Measurements from ENCODE around the gene GABBR2. TPM values are rescaled to one million over a fixed set of nuclear protein-coding genes. Genes with fewer than 3 reads are reported as not detected.

Gene GABBR2
- total RNA-seq, 1 donor from 2014 or later, result not detected

DNA sequence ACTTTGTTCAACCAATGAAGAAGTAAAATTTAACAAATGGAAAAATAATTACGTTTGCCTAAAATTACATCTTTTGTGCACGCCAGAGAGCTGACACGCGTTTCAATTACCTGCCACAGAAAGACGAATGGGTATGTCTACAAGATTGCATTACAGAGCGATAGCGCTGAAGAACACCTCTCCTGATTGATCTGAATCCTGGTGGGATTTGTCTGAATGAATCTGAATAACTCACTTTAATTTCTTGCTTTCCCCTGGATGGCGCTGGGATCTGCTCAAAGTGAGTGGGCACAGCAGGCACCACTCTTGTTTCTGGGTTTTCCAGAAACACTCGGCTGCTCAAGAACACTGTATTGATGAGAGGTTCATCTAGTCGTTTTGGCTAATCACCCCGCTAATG is 304.5 kb downstream of the GABBR2 start:
- Mint-ChIP-seq H3K9me3 (ENCODE audit: unreplicated experiment) (no peaks in the 10 kb centered on the region), H3K4me3 (ENCODE audit: unreplicated experiment) (no peak overlapping the region), H3K36me3 (ENCODE audit: unreplicated experiment) (no peaks in the 10 kb centered on the region), H3K27ac (ENCODE audit: unreplicated experiment) (no peak overlapping the region), H3K4me1 (ENCODE audit: unreplicated experiment) (no peaks in the 10 kb centered on the region), H3K27me3 (ENCODE audit: unreplicated experiment) (peaks cover 40% of the 10 kb centered on the region)
- no peak for DNase-seq (ENCODE audit: extremely low spot score, unreplicated experiment)
- TF ChIP-seq, protein P1, sequence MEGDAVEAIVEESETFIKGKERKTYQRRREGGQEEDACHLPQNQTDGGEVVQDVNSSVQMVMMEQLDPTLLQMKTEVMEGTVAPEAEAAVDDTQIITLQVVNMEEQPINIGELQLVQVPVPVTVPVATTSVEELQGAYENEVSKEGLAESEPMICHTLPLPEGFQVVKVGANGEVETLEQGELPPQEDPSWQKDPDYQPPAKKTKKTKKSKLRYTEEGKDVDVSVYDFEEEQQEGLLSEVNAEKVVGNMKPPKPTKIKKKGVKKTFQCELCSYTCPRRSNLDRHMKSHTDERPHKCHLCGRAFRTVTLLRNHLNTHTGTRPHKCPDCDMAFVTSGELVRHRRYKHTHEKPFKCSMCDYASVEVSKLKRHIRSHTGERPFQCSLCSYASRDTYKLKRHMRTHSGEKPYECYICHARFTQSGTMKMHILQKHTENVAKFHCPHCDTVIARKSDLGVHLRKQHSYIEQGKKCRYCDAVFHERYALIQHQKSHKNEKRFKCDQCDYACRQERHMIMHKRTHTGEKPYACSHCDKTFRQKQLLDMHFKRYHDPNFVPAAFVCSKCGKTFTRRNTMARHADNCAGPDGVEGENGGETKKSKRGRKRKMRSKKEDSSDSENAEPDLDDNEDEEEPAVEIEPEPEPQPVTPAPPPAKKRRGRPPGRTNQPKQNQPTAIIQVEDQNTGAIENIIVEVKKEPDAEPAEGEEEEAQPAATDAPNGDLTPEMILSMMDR (IDR thresholded peaks at IDR 0.05), result no peak

DNA sequence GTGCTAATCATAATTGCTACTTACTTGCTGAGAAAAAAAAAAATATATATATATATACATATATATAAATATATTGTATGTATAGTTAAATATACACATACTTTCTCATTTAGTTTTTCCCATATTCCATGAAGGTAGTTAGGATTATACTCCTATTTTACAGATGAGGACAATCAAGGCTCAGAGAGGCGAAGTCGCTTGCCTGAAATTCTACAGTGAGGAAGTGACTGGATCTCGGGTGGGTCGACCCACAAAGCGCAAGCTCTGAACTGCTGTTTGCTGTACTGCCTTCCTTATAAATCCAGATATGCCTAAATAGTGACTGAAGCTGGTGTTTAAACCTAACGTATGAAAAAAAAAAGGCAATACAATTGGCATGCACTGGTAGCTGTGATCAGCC is 305.0 kb downstream of the GABBR2 start:
- no peak for DNase-seq (ENCODE audit: extremely low spot score, unreplicated experiment)
- Mint-ChIP-seq H3K36me3 (ENCODE audit: unreplicated experiment) (no peaks in the 10 kb centered on the region), H3K27ac (ENCODE audit: unreplicated experiment) (no peak overlapping the region), H3K27me3 (ENCODE audit: unreplicated experiment) (peaks cover 35% of the 10 kb centered on the region), H3K9me3 (ENCODE audit: unreplicated experiment) (no peaks in the 10 kb centered on the region), H3K4me1 (ENCODE audit: unreplicated experiment) (no peaks in the 10 kb centered on the region), H3K4me3 (ENCODE audit: unreplicated experiment) (no peak overlapping the region)
- TF ChIP-seq, protein P1 (IDR thresholded peaks at IDR 0.05), result no peak

DNA sequence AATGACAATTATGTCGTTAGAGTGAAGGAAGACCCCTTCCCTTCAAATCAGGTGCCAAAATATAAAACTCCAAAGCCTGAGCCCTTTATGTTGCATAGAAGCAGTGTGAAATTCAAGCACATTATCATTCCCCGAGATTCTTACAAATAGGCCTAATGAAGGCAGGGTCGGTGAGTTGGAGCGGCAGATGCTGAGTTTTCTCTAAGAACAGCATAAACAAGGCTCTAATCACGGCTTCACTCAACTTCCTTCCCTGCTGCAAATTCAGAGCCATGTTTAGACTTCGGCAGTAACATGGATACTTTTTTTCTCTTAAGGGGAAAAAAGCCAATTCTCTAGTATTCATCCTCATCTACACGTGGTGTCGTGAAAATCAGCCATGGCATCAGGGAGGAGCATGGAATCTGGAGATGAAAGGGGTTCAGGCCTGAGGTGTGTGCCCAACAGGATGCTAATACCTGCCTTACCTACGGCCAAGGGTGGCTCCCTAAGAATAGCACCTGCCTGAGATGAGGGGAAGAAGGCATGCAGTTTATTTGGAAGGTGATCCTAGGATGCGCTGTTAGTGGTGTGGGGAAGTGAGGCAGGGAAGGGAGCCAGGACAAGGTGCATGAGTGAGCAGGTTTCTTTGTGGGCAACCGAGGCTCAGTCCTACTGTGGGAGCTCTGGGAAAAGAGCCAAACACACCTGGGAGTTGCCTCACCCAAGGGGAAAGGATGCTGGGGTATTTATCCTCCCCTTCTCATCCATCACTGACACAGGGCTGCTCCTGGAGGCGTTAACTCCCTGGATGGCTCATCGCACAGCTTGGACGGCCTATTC is 306.5 kb downstream of the GABBR2 start:
- no peaks in the 10 kb centered on the region for H3K4me1 Mint-ChIP-seq (ENCODE audit: unreplicated experiment)
- TF ChIP-seq, protein P1 (IDR thresholded peaks at IDR 0.05), result no peak
- H3K27me3 Mint-ChIP-seq (ENCODE audit: unreplicated experiment), result peaks cover 34% of the 10 kb centered on the region
- H3K27ac Mint-ChIP-seq (ENCODE audit: unreplicated experiment), result no peak overlapping the region
- no peaks in the 10 kb centered on the region for H3K9me3 Mint-ChIP-seq (ENCODE audit: unreplicated experiment)
- DNase-seq (ENCODE audit: extremely low spot score, unreplicated experiment), result no peak
- H3K36me3 Mint-ChIP-seq (ENCODE audit: unreplicated experiment), result no peaks in the 10 kb centered on the region
- H3K4me3 Mint-ChIP-seq (ENCODE audit: unreplicated experiment), result no peak overlapping the region

DNA sequence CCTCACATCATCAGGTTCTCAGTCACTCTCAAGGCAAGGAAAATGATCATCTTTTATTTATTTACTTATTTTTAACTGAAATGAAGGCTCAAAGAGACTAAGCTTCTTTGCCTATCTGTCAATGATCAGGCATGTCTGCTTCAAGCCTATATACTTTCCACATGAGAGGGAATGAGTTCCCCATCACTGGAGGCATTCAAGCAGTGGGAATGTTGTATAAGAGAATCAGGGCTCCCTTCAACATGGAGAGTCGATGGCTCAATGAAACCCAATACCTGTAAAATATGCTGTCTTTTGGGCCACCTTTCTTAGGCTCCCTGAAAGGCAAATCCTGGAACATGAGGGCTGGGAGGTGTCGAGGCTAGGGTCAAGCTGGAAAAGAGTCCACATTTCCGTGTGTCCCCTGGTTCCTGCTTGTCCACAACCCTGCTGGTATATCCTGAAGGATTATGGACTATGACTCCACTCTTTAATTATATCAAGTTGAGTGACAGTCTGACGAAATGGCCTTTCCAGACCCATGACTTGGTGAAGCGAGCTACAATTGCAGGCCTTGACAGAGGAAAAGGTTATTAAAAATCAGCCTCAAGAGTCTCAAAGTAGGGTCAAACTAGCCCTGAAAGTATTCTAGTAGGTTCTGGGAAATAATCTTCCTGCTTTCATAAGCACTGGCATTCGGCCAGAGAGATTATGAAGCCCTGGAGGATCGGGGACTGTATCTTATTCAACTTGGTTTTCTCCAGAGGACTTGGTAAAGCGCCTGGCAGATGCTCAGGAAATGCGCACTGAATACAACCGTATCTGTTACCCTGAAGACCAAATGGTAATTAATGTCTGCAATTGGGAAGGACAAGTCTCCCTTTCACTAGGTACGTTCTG is 307.4 kb downstream of the GABBR2 start:
- H3K36me3 Mint-ChIP-seq (ENCODE audit: unreplicated experiment), result no peaks in the 10 kb centered on the region
- H3K27me3 Mint-ChIP-seq (ENCODE audit: unreplicated experiment), result peaks cover 30% of the 10 kb centered on the region
- TF ChIP-seq, protein P1 (IDR thresholded peaks at IDR 0.05), result no peak
- no peaks in the 10 kb centered on the region for H3K9me3 Mint-ChIP-seq (ENCODE audit: unreplicated experiment)
- H3K27ac Mint-ChIP-seq (ENCODE audit: unreplicated experiment), result no peak overlapping the region
- DNase-seq (ENCODE audit: extremely low spot score, unreplicated experiment), result no peak
- no peaks in the 10 kb centered on the region for H3K4me1 Mint-ChIP-seq (ENCODE audit: unreplicated experiment)
- H3K4me3 Mint-ChIP-seq (ENCODE audit: unreplicated experiment), result no peak overlapping the region
